LNCAP (cell line): ENCODE data around the gene TMEM174.
A peak's percentile ranks its signal among the peaks of the same experiment; 100 is the strongest.

Experiments
- TF ChIP-seq, protein P1 (sequence below): fragments of 450-650 bp; IDR thresholded peaks from 2 replicates; pipeline ENCODE4 v1.5.1; 2017; ENCODE audit warnings: mild to moderate bottlenecking

TMEM174 gene

GRCh38 chr5:73214996-73215395 lies 42.0 kb downstream of the TMEM174 start:
- TF ChIP-seq, protein P1, sequence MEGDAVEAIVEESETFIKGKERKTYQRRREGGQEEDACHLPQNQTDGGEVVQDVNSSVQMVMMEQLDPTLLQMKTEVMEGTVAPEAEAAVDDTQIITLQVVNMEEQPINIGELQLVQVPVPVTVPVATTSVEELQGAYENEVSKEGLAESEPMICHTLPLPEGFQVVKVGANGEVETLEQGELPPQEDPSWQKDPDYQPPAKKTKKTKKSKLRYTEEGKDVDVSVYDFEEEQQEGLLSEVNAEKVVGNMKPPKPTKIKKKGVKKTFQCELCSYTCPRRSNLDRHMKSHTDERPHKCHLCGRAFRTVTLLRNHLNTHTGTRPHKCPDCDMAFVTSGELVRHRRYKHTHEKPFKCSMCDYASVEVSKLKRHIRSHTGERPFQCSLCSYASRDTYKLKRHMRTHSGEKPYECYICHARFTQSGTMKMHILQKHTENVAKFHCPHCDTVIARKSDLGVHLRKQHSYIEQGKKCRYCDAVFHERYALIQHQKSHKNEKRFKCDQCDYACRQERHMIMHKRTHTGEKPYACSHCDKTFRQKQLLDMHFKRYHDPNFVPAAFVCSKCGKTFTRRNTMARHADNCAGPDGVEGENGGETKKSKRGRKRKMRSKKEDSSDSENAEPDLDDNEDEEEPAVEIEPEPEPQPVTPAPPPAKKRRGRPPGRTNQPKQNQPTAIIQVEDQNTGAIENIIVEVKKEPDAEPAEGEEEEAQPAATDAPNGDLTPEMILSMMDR: no peak

DNA sequence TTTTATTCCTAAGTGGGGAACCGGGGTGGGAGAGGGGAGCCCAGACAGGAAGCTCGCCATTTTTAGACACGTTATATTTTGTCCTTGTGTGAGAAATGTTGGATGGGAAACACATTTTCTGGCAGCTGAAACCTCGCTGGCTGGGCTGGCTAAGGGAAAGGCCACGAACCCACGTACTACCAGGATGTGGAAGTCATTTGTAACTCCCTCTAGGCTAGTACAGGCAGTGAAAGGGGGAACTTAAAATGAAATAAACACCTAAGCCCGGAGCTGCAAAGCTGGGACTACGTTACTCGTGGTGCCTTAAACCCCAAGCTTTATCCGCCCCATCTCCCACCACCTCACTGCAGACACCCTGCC lies 42.5 kb downstream of the TMEM174 start:
- TF ChIP-seq, protein P1: no peak

DNA sequence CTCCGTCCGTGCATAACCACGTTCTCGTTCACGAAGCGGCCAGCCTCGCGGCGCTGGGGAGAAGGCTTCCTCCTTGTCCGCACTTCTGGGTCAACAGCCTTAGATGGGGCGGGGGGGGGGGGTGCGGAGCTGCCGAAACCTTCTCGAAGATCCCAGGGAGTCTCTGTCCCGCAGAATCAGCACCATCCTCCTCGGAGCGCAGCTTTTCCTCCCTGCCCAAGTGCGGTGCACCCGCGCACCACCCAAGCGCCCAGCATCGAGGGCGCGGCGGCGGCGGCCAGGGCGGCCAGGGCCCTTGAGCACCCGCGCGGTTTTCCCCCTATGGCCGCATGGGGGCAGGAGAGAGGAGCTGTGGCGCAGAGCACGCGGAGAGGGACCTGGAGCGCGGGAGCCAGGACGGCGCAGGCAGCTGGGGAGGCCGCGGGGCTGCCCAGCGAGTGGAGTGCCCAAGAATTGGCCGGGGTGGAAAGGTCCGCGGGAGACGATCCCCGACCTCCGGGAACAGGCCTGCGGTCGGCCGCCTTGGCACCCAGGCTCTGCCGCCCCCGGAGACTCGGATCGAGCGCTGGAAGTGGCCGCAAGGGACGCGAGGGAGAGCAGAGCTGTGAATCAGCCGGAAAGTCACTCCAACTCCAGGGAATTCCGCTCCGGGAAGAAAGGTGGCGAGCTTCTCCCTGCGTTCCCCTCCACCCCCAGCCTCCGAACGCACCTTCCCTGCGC lies 43.1 kb downstream of the TMEM174 start:
- TF ChIP-seq, protein P1: peak; percentile 93

DNA sequence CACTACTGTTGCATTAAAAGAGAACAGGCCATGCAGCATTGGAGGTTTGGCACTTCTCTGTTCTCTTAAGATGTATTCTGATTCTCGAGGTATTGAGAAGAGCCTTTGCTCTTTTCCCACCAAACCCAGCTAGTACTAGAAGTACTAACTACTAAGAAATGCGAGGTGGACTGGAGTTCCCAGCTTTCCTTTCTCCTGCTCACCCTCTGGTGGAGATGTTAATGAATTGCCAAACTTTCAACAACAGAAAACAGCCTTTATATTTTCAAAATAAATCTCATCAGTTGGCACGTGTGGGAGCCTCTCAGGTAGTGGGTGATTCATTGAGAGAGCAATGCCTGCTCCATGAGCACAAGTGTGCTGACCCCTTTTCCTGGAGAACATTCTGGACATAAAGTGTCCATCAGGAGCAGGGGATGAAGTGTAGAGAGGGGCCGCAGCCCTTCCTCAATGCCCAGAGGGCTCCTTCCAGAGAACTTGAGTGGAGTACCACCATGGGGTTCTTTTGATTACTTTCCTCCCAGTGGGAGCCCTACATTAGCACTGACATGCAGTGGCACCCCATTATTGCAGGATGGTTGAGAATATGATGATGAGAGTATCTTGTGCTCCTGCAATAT lies 45.7 kb downstream of the TMEM174 start:
- TF ChIP-seq, protein P1: no peak; the same call in 1 of the 2 replicates

DNA sequence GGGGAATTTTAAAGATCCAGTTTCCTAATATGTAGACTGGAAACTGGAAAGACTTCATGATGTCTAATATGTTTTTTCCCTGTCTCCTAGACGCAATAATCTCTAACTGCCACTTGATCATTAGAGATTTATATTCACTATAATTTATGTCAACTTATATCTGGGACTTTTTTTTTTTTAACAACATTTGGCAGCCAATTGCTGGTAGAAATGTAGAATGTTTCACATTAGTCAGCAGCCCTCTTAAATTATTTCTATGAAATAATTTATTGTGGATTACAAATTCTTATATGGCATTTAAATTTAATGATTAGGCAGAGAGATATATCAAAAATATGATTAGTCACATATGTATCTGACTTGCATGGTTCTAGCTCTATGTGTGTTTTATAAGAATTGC lies 48.2 kb downstream of the TMEM174 start:
- TF ChIP-seq, protein P1: no peak

GRCh38 chr5:73221726-73222125 lies 48.7 kb downstream of the TMEM174 start:
- TF ChIP-seq, protein P1: no peak

GRCh38 chr5:73222173-73222572 lies 49.2 kb downstream of the TMEM174 start:
- TF ChIP-seq, protein P1: no peak
